Stimulated activated CD8-positive, alpha-beta memory T cell treated with anti-CD3 and anti-CD28 coated beads, Interleukin-7, amount 100 ng/mL, for 1 hour (primary cell): ENCODE measurements around the gene CAPN10.
A peak's percentile ranks its signal among the peaks of the same experiment; 100 is the strongest.
"Not testable (repeated sequence)": the region's sequence is repeated elsewhere in the genome, so short reads cannot be mapped to it uniquely, and the experiment has no call there.

Experiments
- DNase-seq, 2 donors: peaks; one replicate each; pipeline ENCODE4 v3.0.0-alpha.2; 2020; ENCODE audit warnings: low read depth in 2 of 2

The CAPN10 gene, protein sequence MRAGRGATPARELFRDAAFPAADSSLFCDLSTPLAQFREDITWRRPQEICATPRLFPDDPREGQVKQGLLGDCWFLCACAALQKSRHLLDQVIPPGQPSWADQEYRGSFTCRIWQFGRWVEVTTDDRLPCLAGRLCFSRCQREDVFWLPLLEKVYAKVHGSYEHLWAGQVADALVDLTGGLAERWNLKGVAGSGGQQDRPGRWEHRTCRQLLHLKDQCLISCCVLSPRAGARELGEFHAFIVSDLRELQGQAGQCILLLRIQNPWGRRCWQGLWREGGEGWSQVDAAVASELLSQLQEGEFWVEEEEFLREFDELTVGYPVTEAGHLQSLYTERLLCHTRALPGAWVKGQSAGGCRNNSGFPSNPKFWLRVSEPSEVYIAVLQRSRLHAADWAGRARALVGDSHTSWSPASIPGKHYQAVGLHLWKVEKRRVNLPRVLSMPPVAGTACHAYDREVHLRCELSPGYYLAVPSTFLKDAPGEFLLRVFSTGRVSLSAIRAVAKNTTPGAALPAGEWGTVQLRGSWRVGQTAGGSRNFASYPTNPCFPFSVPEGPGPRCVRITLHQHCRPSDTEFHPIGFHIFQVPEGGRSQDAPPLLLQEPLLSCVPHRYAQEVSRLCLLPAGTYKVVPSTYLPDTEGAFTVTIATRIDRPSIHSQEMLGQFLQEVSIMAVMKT

DNA sequence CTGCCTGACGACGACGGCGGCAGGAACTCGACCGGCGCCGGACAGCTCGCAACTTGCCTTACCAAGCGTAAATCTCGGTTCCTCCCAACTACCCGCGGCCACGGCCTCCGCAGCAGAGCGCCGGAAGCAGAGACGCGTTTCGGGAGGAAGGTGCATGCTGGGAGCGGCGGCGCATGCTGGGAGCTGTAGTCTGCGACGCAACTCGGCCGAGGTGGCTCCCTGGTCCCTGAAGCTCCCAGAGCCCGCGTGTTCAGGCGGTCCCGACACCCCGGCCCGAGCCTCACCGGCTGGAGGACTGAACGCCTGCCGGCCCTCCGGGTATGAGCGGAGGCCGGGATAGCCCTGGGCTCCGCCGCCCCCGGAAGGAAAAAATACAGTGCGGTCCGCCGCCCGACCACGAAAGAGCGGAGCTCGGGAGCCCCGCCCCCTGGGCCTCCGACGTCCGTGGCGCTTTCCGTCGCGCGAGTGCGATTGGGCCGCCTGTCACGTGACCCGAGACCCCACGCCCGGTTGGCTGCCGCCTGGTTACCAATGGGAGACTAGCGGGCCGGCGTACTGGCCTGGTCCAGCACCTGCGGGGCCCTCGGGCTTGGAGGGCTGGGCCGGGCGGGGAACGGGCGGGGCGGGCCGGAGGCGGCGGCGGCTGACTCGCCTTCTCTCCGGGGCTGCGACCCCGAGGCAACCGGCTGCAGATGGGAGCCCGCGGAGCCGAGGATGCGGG lies at the start of gene CAPN10:
CAPN10 (plus strand) TSS at position 537 of the 721 bp plus-strand sequence; CDS start at position 715, 178 bp downstream.
- DNase-seq = peak; percentile 92 to 94

DNA sequence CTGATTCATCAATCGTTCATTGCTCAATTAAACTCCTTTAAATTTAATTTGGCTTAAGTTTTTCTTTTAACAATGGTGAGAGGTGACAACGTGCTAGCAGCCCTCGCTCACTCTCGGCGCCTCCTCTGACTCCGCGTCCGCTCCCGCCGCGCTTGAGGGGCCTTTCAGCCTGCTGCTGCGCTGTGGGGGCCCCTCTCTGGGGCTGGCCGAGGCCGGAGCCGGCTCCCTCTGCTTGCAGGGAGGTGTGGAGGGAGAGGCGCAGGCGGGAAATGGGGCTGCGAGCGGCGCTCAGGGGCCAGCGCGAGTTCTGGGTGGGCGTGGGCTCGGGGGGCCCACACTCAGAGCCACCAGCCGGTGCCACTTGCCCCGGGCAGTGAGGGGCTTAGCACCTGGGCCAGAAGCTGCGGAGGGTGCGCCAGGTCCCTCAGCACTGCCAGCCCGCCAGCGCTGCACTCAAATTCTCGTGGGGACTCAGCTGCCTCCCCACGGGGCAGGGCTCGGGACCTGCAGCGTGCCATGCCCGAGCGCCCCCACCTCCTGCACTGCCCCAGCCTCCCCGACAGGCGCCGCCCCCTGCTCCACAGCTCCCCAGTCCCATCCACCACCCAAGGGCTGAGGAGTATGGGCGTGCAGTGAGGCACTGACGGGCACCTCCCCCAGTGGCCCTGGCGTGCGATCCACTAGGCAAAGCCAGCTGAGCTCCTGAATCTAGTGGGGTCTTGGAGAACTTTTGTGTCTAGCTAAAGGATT lies 48.3 kb upstream of the CAPN10 start:
- no peak for DNase-seq

DNA sequence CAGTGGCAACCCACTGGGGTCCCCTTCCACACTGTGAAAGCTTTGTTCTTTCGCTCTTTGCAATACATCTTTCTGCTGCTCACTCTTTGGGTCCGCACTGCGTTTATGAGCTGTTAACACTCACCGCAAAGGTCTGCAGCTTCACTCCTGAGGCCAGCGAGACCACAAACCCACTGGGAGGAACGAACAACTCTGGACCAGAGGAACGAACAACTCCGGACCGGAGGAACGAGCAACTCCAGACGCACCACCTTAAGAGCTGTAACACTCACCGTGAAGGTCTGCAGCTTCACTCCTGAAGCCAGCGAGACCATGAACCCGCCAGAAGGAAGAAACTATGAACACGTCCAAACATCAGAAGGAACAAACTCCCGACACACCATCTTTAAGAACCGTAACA lies 47.4 kb upstream of the CAPN10 start:
- DNase-seq = not testable (repeated sequence)

DNA sequence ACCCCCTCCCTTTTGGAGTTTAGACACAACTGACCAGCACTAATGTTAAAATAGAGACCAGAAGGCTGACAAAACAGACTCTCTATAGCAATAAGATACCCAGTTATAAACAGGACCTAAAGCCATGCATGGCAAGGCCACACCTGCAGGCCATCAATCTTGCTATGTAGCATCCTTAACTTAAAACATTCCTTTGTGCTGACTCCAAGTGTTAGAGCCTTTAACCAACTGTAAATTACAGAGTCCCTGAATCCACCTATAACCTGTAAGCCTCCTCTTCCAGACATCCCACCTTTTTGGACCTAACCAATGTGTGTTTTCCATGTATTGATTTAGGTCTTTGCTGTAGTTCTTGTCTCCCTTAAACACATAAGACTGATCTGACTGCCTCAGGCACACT lies 46.6 kb upstream of the CAPN10 start:
- no peak for DNase-seq

DNA sequence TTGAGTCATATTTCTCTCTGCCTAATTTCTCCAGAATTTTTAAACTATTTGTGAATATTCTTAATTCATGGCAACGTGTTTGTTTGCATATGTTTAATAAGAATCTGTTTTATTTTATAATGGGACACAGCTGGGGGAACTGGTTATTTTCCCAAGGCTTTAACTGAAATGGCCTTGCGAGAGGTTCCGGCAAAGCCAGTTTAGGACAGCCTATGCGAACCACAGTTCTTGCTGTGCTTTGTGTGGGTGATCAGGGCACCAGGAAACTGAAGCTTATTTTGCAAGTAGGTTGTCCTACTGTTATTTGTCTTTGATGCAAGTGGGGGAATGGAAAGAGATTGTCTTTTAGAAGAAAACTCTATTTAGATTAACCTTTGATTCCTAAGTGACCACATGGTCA lies 35.2 kb upstream of the CAPN10 start:
- no peak for DNase-seq

DNA sequence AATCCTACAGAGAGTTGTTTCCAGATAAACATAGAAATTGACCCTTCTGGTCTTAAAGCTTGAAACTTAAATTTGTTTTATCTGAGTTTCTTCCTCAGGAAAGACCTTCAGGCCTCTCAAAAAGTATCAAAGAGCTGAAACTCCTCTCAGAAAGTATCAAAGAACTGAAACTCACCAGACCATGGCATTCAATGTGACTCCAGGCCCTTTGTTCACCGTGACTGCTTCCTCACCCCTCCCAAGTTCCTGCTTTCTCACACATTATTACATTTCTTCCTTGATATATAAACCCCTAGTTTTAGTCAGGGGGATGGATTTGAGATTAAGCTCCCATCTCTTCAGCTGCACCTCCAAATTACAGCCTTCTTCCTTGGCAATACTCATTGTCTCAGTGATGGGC lies 34.7 kb upstream of the CAPN10 start:
- no peak for DNase-seq

DNA sequence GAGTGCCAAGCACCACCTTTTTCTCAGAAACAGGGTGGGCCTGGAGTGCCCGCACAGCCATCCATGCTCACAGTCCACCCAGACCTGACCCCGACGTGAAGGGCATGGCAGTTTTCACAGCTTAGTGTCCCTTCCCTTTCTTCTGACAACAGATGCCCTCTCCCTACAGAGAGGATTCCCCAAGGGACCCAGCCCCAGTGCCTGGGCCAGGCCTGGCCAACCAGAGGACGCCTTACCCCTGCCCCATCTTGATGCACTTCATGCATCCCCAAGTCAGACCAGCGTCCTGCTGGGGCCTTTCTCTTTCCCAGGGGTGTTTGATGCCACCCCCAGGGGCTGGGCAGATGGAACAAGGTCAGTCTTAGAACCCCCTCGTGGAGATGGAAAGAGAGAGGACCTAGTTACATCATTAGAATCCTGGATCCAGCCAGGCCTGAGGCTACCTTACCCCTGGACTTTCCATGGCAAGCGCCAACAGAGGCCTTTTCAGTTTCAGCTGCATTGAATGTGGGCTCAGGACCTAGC lies 32.5 kb upstream of the CAPN10 start:
- DNase-seq = no peak

DNA sequence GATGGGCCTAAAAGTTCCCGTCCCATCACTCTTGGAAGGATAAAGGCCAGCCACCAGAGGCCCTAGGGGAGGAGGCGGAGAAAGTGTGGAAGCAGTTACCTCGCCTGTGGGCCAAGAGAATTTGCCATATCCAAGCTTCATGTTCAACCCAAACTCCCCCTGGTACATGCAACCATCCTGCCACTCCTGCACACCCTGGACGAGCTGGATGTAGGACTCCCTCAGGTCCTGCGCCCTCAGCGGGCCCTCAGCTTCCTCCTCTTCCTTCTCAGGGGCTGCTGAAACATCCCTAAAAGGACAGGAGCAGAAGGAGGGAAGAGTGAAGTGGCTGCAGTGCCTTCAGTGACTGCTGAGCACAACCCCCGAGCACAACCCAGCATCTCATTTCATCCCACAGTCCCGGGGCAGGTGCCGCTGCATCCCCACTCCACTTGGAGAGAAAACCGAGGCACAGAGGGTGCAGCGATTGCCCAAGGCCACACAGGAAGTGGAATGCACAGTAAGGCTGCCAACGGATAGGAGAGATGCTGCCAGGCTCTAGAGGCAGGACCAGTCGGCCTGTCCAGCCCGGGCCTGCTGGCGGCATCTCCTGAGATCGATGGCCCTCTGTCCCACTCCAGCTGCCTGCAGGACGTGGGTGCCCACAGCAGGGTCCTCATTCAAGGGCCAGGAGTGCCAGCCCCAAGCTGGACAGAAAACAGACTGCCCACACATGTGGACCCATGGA lies 31.6 kb upstream of the CAPN10 start:
- no peak for DNase-seq

DNA sequence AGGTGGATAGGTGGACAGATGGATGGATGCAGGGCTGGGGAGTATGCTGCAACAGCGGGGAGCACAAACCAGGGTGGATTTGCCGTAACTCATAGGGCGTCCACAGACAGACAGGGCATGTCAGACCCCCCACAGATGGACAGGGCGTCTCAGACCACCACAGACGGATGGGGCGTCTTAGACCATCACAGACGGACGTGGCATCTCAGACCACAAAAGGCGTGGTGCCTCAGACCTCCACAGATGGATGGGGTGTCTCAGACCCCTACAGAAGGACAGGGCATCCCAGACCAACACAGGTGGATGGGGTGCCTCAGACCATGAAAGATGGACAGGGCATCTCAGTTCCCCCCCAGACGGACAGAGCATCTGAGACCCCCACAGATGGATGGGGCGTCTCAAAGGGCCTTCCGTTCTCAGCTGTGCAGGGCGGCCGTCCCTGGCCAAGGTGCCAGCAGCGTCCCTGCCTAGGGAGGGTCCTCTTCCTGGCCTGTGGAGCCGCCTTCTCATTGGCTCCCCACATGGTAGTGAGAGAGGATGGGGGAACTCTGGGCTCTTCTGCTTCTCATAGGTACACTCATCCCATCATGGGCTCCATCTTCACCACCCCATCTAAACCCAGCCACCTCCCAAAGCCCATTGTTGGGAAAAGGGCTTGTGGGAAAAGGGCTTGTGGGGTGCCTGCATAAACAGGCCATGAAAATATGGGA lies 30.8 kb upstream of the CAPN10 start:
- DNase-seq = no peak

DNA sequence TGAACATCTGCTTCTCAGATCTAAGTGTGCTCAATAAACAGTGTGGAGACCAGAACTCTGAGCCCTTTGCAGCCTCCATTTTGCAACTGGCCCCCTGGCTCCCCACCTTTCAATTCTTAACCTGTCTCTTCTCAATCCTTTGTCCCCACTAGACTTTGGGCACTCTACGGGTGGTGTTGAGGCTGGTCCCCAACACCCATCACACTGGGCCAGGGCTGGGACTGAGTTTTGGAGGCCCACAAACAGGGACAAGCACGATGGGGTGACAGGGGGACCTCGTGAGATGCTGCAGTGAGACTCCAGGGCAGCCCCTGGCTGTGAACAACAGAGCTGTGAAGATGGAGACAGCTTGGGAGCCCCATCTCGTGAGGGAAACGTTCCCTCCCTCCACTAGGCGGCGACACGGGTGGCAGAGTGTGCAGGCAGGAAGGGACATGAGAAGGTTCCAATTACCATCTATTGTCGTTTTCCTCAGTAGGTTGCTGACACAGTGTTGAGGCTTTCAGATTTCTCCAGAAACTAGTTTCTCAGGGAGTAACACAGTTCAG lies 29.9 kb upstream of the CAPN10 start:
- DNase-seq = peak in 1 of 2 donors; percentile 42

DNA sequence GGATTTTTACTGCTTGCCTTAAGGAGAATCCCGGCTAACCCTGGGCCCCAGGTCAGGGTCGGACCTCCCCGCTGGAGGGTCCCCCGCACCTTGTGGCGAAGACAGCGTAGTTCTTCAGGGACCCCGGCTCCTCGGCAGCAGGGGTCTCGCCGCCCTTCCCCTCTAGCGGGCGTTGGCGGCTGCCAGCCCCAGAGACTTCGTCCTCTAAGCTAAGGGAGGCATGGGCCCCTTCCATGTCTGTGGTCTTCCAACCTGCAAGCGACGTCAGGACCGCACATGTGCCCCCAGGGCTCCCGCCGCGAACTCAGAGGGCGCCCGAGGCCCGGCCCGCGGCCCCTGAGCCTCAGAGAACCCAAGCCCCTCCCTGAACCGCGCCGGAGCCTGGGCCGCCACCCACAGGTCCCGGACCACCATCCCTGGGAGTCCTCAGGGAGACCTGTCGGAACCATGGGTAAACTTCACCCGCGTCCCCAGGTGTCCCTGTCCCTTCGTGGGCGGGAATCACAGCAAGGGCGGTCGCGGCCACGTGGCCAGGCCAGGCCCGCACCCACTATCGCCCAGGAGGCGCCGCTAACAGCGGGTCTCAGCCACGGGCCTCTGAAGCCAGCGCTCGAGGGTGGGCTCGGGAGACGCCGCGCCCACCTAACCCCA lies 29.3 kb upstream of the CAPN10 start:
- DNase-seq = no peak

DNA sequence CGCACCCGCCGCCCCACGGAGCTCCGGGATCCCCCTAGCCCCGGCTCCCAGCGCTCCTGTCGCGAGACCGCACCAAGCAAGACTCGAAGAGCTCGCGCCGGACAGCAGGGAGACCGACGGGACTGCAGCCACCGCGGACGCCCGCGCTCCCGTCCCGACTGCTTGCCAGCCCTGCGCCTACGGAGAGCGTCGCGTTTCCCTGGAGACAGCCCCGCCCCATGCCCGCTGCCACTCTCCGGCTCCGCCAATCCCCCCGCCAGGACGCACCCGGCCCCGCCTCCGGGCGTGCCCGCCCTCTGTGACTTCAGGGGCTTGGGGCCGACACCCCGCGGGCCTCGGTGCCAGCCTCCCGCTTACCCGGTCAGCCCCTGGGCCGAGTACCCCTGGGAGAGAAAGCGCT lies 28.7 kb upstream of the CAPN10 start, which contains the start of gene ANKMY1:
ANKMY1 (minus strand) TSS at position 181 of the 400 bp plus-strand sequence. CDS start 653 bp downstream, outside the sequence.
- no peak for DNase-seq

DNA sequence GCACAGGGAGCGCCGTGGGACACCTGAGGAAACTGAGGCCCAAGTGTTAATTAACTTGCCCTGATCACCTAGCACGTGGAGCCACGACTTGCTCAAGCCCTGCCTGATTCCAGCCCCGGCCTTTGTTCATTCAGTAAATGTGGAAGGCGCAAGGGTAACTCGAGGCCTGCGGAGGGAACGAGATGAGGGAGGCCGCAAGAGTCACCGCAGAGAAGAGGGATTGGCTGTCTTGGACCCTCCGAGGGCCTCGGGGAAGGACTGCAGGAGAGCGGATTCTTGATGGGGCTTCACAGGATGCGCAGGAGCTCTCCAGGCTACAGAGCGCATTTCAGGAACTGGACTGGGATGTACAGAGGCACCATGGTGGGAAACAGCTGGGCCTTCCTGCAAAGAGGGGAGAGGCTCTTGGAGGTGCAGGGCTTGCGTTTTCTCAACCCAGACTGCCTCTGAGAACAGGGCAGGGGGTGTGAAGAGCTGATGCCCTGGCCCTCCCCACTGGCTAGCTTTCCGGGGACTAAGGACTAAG lies 28.2 kb upstream of the CAPN10 start:
- no peak for DNase-seq

DNA sequence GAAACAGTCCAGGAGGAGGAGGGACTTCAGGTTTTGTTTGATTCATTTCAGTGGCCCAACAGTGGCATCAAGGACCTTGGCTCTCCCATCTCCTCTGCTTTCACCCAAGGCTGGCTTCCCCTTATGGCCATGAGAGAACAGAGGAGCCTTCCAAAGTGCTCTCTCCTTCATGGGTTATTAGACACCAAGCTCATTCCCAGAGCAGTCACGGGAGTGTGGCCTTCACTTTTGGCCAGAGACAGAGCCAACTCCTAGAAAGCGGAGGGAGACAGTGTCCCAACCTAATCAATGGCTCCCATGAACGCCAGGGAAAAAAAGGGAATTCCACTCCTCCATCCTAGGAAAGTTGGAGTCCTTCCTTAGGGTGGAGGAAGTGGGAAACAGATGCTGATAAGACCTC lies 27.2 kb upstream of the CAPN10 start:
- no peak for DNase-seq

DNA sequence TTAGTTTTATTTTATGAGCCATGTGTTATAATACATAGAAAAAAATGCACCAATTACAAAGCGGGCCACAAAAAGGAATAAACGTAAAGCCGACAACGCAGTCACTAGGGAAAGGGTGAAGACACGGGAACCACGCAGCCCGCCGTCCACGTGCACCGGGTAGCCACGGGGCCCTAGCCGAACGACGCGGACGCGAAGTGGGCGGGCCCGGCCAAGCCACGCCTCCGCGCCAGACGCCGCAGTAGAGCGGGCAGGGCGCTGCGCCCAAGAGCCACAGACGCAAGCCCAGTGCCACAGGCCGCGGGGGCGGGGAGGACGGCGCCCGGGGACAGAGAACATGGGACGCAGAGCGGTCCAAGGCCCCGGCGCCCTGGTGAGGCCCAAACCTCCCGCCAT lies 26.5 kb upstream of the CAPN10 start, which contains the start of gene DUSP28:
DUSP28 (plus strand) TSS at position 274 of the 396 bp plus-strand sequence. CDS start 328 bp downstream, outside the sequence.
- peak; percentile 74 to 76 for DNase-seq

DNA sequence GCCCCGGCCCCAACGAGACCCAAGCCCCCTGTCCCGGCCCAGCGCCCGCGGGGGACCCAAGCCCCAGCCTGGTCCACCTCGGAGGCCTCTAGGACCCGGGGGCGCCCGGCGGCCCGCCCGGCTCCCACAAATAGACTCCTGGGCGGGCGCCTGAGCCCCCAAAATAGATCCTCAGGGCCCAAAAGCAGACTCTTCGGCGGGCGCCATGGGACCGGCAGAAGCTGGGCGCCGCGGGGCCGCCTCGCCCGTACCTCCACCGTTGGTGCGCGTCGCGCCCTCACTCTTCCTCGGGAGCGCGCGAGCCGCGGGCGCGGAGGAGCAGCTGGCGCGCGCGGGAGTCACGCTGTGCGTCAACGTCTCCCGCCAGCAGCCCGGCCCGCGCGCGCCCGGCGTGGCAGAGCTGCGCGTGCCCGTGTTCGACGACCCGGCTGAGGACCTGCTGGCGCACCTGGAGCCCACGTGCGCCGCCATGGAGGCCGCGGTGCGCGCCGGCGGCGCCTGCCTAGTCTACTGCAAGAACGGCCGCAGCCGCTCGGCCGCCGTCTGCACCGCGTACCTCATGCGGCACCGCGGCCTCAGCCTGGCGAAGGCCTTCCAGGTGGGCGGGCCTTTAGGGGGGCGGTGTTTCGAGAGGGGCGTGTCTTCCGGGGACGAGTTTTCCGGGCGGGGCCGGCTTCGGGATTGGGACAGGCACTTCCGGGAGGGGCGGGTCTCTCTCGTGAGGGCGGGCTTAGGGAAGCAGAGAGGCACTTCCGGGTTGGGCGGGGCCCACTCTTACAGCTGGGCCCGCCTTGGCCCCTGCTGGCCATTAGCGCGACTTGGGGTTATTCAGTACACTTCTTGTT lies 25.8 kb upstream of the CAPN10 start:
- DNase-seq = peak; percentile 99 to 100

DNA sequence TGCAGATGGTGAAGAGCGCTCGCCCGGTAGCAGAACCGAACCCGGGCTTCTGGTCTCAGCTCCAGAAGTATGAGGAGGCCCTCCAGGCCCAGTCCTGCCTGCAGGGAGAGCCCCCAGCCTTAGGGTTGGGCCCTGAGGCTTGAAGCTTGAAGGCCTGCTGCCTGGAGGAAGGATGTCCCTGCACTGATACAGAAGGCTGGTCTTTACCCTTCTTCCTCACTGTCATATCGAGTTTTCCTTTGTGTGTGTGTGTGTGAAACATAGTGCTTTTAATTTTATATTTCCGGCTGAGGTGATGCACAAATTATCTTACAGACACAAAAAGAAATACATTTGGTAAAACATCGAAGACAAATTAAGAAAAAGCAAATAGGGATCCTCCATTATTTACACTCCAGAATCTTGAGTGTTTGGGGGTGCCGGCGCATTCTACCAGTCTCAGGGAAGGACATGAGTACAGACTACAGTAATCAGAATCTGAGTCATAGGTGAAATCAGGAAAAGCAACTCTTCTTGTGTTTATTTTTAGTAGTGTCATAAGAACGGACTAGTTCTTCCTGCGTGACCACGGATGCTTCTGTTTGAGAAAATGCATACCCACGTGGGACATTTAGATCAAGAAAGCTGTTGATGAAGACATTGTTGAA lies 25.1 kb upstream of the CAPN10 start:
- DNase-seq = no peak
